Activated T-helper 1 cell treated with anti-CD3 and anti-CD28 coated beads, Interleukin-2, amount 50 U/mL, for 16 hours (primary cell): Measurements from ENCODE around the gene BTF3.

Experiments used
- DNase-seq, 2 donors: peaks; one replicate each; pipeline ENCODE4 v3.0.0-alpha.2; 2020; ENCODE audit warnings: low read depth in 1 of 2, low spot score in 1 of 2

The BTF3 gene

GRCh38 chr5:73522989-73523388 is 24.7 kb downstream of the BTF3 start:
- no peak for DNase-seq

GRCh38 chr5:73523861-73524260 is 25.6 kb downstream of the BTF3 start:
- no peak for DNase-seq

- no peak for DNase-seq
Observed at GRCh38 chr5:73525606-73526203, 27.5 kb downstream of the BTF3 start.

GRCh38 chr5:73528248-73528647 is 30.0 kb downstream of the BTF3 start:
- no peak for DNase-seq

GRCh38 chr5:73529081-73529480 is 30.8 kb downstream of the BTF3 start:
- DNase-seq: no peak

GRCh38 chr5:73531356-73531755 is 33.1 kb downstream of the BTF3 start:
- DNase-seq: no peak

GRCh38 chr5:73532195-73532594 is 34.0 kb downstream of the BTF3 start:
- DNase-seq: no peak

- no peak for DNase-seq
Observed at GRCh38 chr5:73534011-73534644, 35.9 kb downstream of the BTF3 start.

GRCh38 chr5:73534971-73535370 is 36.7 kb downstream of the BTF3 start:
- DNase-seq: no peak

- DNase-seq: no peak
Observed at GRCh38 chr5:73539730-73540129, 41.5 kb downstream of the BTF3 start.

- no peak for DNase-seq
Observed at GRCh38 chr5:73540192-73540591, 42.0 kb downstream of the BTF3 start.

- no peak for DNase-seq
Observed at GRCh38 chr5:73542020-73542419, 43.8 kb downstream of the BTF3 start.

- no peak for DNase-seq
Observed at GRCh38 chr5:73544429-73545402, 46.5 kb downstream of the BTF3 start.

- DNase-seq: no peak
Observed at GRCh38 chr5:73545403-73545779, 47.1 kb downstream of the BTF3 start.

GRCh38 chr5:73550016-73550415 is 51.8 kb downstream of the BTF3 start:
- DNase-seq: no peak

GRCh38 chr5:73552642-73553041 is 54.4 kb downstream of the BTF3 start:
- no peak for DNase-seq
